Lung (tissue), 12 donors: ENCODE results near the gene AHCYL2. TPM values are rescaled to one million over a fixed set of nuclear protein-coding genes. Genes with fewer than 3 reads are reported as not detected.
"Not testable (repeated sequence)": the region's sequence is repeated elsewhere in the genome, so short reads cannot be mapped to it uniquely, and the experiment has no call there.

Experiments
- ATAC-seq: fragments of 200-7000 bp; cut with Tn5 transposase; one replicate; pipeline ENCODE4 v1.9.1; 2020; ENCODE audit warnings: moderate number of reproducible peaks; ENCODE audit not compliant: insufficient read depth, low FRiP score
- DNase-seq, 3 donors: peaks; one replicate each; pipeline ENCODE4 v3.0.0-alpha.2; 2013 to 2017
- H3K27ac ChIP-seq, 2 donors: one replicate each; pipeline ENCODE4 v1.5.1; 2013; ENCODE audit warnings: mild to moderate bottlenecking in 2 of 2, moderate library complexity in 2 of 2, control low read depth in 1 of 2, inconsistent platforms in 1 of 2, low read depth in 1 of 2, low read length in 1 of 2
- H3K27me3 ChIP-seq, 3 donors: one replicate each; pipeline ENCODE4 v1.5.1; 2013; ENCODE audit warnings: low read length in 2 of 3; ENCODE audit not compliant: control insufficient read depth in 3 of 3, insufficient read depth in 3 of 3
- H3K36me3 ChIP-seq, 4 donors: one replicate each; pipeline ENCODE4 v1.5.1; 2013; ENCODE audit warnings: low read length in 4 of 4, mild to moderate bottlenecking in 1 of 4, moderate library complexity in 1 of 4; ENCODE audit not compliant: control insufficient read depth in 4 of 4, insufficient read depth in 4 of 4
- H3K4me1 ChIP-seq, 5 donors: one replicate each; pipeline ENCODE4 v1.5.1; 2013; ENCODE audit warnings: low read length in 5 of 5, mild to moderate bottlenecking in 2 of 5, moderate library complexity in 1 of 5; ENCODE audit not compliant: control insufficient read depth in 5 of 5, insufficient read depth in 5 of 5
- H3K4me3 ChIP-seq: one replicate; pipeline ENCODE4 v1.5.1; 2013; ENCODE audit warnings: mild to moderate bottlenecking, control low read depth, moderate library complexity
- H3K9ac ChIP-seq, 2 donors: one replicate each; pipeline ENCODE4 v1.5.1; 2013; ENCODE audit warnings: low read length in 2 of 2, control low read depth in 1 of 2; ENCODE audit not compliant: insufficient read depth in 1 of 2
- H3K9me3 ChIP-seq, 4 donors: one replicate each; pipeline ENCODE4 v1.5.1; 2013; ENCODE audit warnings: low read length in 3 of 4, mild to moderate bottlenecking in 1 of 4, moderate library complexity in 1 of 4; ENCODE audit not compliant: control insufficient read depth in 4 of 4, insufficient read depth in 3 of 4
- CTCF ChIP-seq: IDR thresholded peaks from 2 replicates; pipeline ENCODE4 v1.5.1; 2012; ENCODE audit warnings: mild to moderate bottlenecking; ENCODE audit errors: control extremely low read depth, extremely low read depth
- WGBS, 2 donors: extraction: QIAGEN DNeasy Blood & Tissue Kit; methylation state at CpG; one replicate each; pipeline ENCODE4 v1.1.7; 2013; 5-methylcytosine and 5-hydroxymethylcytosine counted together
- polyA plus RNA-seq, 2 donors: library from polyadenylated mRNA; stranded (reverse); fragments of 200-250 nt; gene quantifications; one replicate each; pipeline ENCODE4 v1.2.1, GENCODE V29; 2013
- total RNA-seq, 2 donors: library from RNA; depleted of rRNA in 1 of 2; stranded (reverse); fragments of >200 nt in 1 of 2; gene quantifications; one replicate each; pipeline ENCODE4 v1.2.1, GENCODE V29; 2014 to 2021
- donor health status: control.
- donor health status: control.
- donor health status: Bipolar disorder and iron deficiency.
- donor health status: healthy.
- donor health status: DM: yes; HTN: yes; CAD: no.

AHCYL2 gene
- total and polyA plus RNA-seq, 4 donors, result 16.3 to 172 (median 93.8) TPM

GRCh38 chr7:129438839-129439651 lies 214.2 kb downstream of the AHCYL2 start:
- Histone ChIP-seq H3K27ac (peak overlapping the region in 1 of 2 donors; percentile 86), H3K4me3 (no peak overlapping the region), H3K36me3 (no peaks in the 10 kb centered on the region), H3K27me3 (peaks cover 0 to 5% (median 0%) of the 10 kb centered on the region in 3 donors), H3K9ac (no peak overlapping the region), H3K9me3 (no peaks in the 10 kb centered on the region), H3K4me1 (peaks cover 0 to 15% (median 0%) of the 10 kb centered on the region in 5 donors)
- 61 to 78% methylated on average over 5 of the region's 5 CpGs for WGBS, 2 donors
- DNase-seq, result no peak
- ATAC-seq, result no peak
- TF ChIP-seq CTCF, result no peak

DNA sequence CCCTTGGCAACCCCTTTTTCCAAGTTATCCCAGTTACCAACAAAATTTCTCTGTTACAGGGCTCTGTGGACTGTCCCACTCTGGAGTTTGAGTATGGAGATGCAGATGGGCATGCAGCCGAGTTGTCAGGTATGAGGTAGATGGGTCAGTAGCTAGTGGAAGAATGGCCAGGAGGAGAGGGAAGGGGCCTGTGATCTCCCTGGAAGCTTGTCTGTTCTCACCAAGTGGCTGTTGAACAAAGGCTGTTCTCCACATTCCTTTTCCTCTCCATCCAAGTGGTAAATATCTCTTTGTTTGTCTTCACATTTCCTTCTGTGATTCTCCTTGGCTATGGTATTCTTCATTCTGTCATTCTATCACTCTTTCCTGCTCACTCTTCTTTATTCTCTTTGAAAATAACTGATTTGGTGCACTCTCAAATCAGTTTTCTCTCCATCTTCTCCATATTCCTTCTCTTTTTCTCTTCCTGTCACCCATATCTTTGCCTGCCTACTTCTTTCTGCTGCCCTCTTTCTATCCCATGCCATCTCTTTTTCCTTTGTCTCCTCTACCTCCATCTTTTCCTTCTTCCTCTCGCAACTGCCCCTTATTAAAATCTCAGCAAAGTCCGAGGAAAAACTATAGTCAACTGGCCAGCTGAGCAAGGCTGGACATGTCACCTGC lies 215.3 kb downstream of the AHCYL2 start:
- DNase-seq (no peak), ATAC-seq (no peak)
- Histone ChIP-seq H3K36me3 (no peaks in the 10 kb centered on the region), H3K4me3 (no peak overlapping the region), H3K4me1 (peaks cover 0 to 15% (median 0%) of the 10 kb centered on the region in 5 donors), H3K27me3 (peaks cover 0 to 5% (median 0%) of the 10 kb centered on the region in 3 donors), H3K27ac (peak overlapping the region in 1 of 2 donors; percentile 86), H3K9me3 (no peaks in the 10 kb centered on the region), H3K9ac (no peak overlapping the region)
- 93 to 96% methylated on average over 3 of the region's 3 CpGs for WGBS, 2 donors
- TF ChIP-seq CTCF, result no peak

DNA sequence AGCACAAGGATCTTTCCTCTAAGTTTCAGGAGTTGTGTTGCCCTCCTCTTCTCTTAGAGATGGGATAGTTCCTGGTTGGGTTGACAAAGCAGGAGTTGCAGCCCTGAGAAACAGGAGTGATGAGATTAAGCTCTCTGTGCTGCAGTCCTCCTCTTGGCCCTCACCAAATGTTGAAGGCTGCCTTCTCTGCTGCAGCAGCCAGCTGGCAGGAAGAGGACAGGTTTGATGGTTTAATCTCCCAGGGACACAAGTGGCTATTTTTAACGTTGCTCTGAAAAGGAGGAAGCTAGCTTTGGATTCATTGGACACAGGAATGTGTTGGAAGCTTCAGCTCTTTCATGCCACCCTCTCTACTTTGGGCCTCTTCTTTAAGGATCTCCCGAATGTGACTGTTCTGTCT lies 218.8 kb downstream of the AHCYL2 start:
- peaks cover 0 to 1% (median 0%) of the 10 kb centered on the region in 4 donors for H3K36me3 ChIP-seq
- no peak for DNase-seq
- 40 to 44% methylated on average over 2 of the region's 2 CpGs for WGBS, 2 donors
- no peak for ATAC-seq
- TF ChIP-seq CTCF, result no peak
- no peak overlapping the region for H3K4me3 ChIP-seq
- no peak overlapping the region for H3K9ac ChIP-seq
- H3K27me3 ChIP-seq, result no peaks in the 10 kb centered on the region
- H3K4me1 ChIP-seq, result peaks cover 0 to 15% (median 0%) of the 10 kb centered on the region in 5 donors
- peak overlapping the region in 1 of 2 donors; percentile 81 for H3K27ac ChIP-seq
- H3K9me3 ChIP-seq, result peaks cover 0 to 8% (median 1%) of the 10 kb centered on the region in 4 donors

DNA sequence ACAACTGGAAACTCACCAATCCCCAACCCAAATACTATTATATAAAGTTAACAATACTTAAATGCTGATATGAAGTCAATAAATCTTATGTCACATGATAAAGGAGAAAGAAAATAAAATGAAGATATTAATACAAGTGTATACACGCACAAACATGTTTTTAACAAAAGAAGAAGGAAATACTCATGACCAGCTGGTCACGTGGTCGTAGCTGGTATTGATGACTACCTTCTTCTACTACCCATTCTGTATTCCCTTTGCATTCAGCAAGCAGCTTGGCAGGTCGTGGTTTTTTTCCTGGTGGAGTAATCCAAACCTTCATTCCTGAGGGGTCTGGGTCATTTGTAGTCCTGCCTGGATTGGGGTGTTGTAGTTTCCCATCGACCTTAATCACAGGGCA lies 219.9 kb downstream of the AHCYL2 start:
- not testable (repeated sequence) for H3K36me3 ChIP-seq, H3K27ac ChIP-seq, DNase-seq, ATAC-seq, H3K27me3 ChIP-seq, H3K9ac ChIP-seq, H3K4me3 ChIP-seq
- peaks cover 0 to 12% (median 3%) of the 10 kb centered on the region in 4 donors for H3K9me3 ChIP-seq
- peaks cover 0 to 12% (median 0%) of the 10 kb centered on the region in 5 donors for H3K4me1 ChIP-seq
- WGBS, 2 donors, result 84 to 89% methylated on average over 5 of the region's 5 CpGs

DNA sequence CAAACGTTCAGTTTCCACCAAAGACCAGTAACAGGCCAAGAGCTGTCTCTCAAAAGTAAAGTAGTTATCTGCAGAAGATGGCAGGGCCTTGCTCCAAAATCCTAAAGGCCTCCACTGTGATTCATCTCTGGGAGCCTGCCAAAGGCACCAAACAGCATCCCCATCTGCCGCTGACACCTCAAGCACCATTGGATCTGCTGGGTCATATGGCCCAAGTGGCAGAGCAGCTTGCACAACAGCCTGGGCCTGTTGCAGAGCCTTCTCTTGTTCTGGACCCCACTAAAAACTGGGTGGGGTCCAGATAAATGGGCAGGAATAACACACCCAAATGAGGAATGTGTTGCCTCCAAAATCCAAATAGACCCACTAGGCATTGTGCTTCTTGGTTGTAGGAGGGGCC lies 222.1 kb downstream of the AHCYL2 start:
- ATAC-seq, DNase-seq, H3K9ac ChIP-seq, H3K36me3 ChIP-seq, H3K27ac ChIP-seq, H3K4me3 ChIP-seq, H3K27me3 ChIP-seq: not testable (repeated sequence)
- 50 to 81% methylated on average over 2 of the region's 2 CpGs for WGBS, 2 donors
- Histone ChIP-seq H3K9me3 (peaks cover 0 to 12% (median 3%) of the 10 kb centered on the region in 4 donors), H3K4me1 (peaks cover 0 to 11% (median 0%) of the 10 kb centered on the region in 5 donors)
